HCT116 (cell line): ENCODE data around the gene STAT4. TPM values are rescaled to one million over a fixed set of nuclear protein-coding genes. Genes with fewer than 3 reads are reported as not detected.

Source experiments
- ATAC-seq: fragments of 200-7000 bp; cut with Tn5 transposase; 2 replicates; pipeline ENCODE4 v1.9.1; 2020; ENCODE audit warnings: mild to moderate bottlenecking, moderate library complexity
- BruUV-seq: library from RNA; stranded (reverse); fragments of 400-500 nt; replicated peaks from 2 replicates; lab custom pipeline; 2021; lab: Mats Ljungman, UMichigan
- CTCF ChIA-PET: fragments of 300-600 bp; sonication (Branson Sonifier 250); formaldehyde crosslinking; loops from one replicate; lab custom pipeline; 2021; ENCODE audit warnings: antibody characterized with exemption; lab: Charles Lee
- POLR2A ChIA-PET: fragments of 300-600, 350-600 bp; sonication (Branson Sonifier 250); formaldehyde crosslinking; loops from one replicate; lab custom pipeline; 2021; ENCODE audit warnings: antibody characterized with exemption; lab: Charles Lee
- RAD21 ChIA-PET, 2 experiments: fragments of 300-600 bp; sonication (Branson Sonifier 250); formaldehyde crosslinking; loops; one replicate each; lab custom pipeline; 2023; ENCODE audit warnings: low total read pairs in 2 of 2; ENCODE audit not compliant: uncharacterized antibody in 2 of 2, unreplicated experiment in 2 of 2, low non-redundant PET in 1 of 2; lab: Charles Lee
- DNase-seq: peaks from one replicate; pipeline ENCODE4 v3.0.0-alpha.2; 2010; ENCODE audit warnings: low read depth, low spot score
- H2AFZ ChIP-seq: fragments of 200-600 bp; shearing (Covaris generic), sonication (generic); 2 replicates; pipeline ENCODE4 v1.6.1; 2017; ENCODE audit warnings: low read depth, mixed run types, mixed read lengths, antibody characterized with exemption, low read length; ENCODE audit not compliant: poor library complexity, severe bottlenecking
- H3K27ac ChIP-seq: 2 replicates; pipeline ENCODE4 v1.5.1; 2012; ENCODE audit warnings: low read depth, low read length
- H3K27me3 ChIP-seq: fragments of 200-600 bp; sonication (generic); 2 replicates; pipeline ENCODE4 v1.6.1; 2016; ENCODE audit warnings: mixed run types, low read length, mixed read lengths; ENCODE audit not compliant: insufficient read depth
- H3K36me3 ChIP-seq, 2 experiments: fragments of 200-500 bp in 1 of 2; fragments of 200-600 bp in 1 of 2; sonication (Bioruptor generic) in 1 of 2; sonication (generic) in 1 of 2; 2 replicates each; pipeline versions ENCODE4 v1.5.1 to v1.6.1; 2014 to 2016; ENCODE audit warnings: low read length in 2 of 2, inconsistent platforms in 1 of 2, mixed read lengths in 1 of 2, mixed run types in 1 of 2; ENCODE audit not compliant: insufficient read depth in 2 of 2, control insufficient read depth in 1 of 2
- H3K4me1 ChIP-seq, 2 experiments: fragments of 200-600 bp in 1 of 2; sonication (generic) in 1 of 2; 2 replicates each; pipeline versions ENCODE4 v1.5.1 to v1.6.1; 2012 to 2017; ENCODE audit warnings: low read length in 2 of 2, inconsistent platforms in 1 of 2, mild to moderate bottlenecking in 1 of 2, mixed read lengths in 1 of 2, mixed run types in 1 of 2, moderate library complexity in 1 of 2; ENCODE audit not compliant: insufficient read depth in 2 of 2, control insufficient read depth in 1 of 2
- H3K4me2 ChIP-seq: fragments of 200-600 bp; sonication (generic); 2 replicates; pipeline ENCODE4 v1.6.1; 2017; ENCODE audit warnings: mixed run types, low read length, mixed read lengths
- H3K4me3 ChIP-seq, 2 experiments: fragments of 200-600 bp in 1 of 2; sonication (generic) in 1 of 2; replicated peaks in 1 of 2; 2 replicates each; pipeline ENCODE4 v1.5.1; 2011 to 2016; ENCODE audit warnings: low read length in 2 of 2, control low read depth in 1 of 2, low read depth in 1 of 2, mild to moderate bottlenecking in 1 of 2, mixed read lengths in 1 of 2, mixed run types in 1 of 2
- H3K79me2 ChIP-seq: fragments of 200-600 bp; sonication (generic); 2 replicates; pipeline ENCODE4 v1.6.1; 2017; ENCODE audit warnings: mild to moderate bottlenecking, mixed run types, low read length, moderate library complexity, mixed read lengths; ENCODE audit not compliant: insufficient read depth
- H3K9ac ChIP-seq: fragments of 200-600 bp; sonication (generic); 2 replicates; pipeline ENCODE4 v1.6.1; 2016; ENCODE audit warnings: low read length, mixed read lengths
- H3K9me2 ChIP-seq: fragments of 200-600 bp; sonication (generic), shearing (Covaris generic); 2 replicates; pipeline ENCODE4 v1.6.1; 2017; ENCODE audit warnings: mixed run types, mild to moderate bottlenecking, moderate library complexity; ENCODE audit not compliant: insufficient read depth
- H3K9me3 ChIP-seq, 2 experiments: fragments of 200-500 bp in 1 of 2; fragments of 200-600 bp in 1 of 2; sonication (Bioruptor generic) in 1 of 2; sonication (generic) in 1 of 2; 2 replicates each; pipeline ENCODE4 v1.6.1; 2014 to 2017; ENCODE audit warnings: low read length in 2 of 2, mixed read lengths in 2 of 2, inconsistent platforms in 1 of 2, low read depth in 1 of 2, mild to moderate bottlenecking in 1 of 2, mixed run types in 1 of 2, moderate library complexity in 1 of 2; ENCODE audit not compliant: control insufficient read depth in 1 of 2, insufficient read depth in 1 of 2
- H4K20me1 ChIP-seq: fragments of 200-600 bp; sonication (generic), shearing (Covaris generic); 2 replicates; pipeline ENCODE4 v1.6.1; 2017; ENCODE audit warnings: mixed run types, mild to moderate bottlenecking, moderate library complexity; ENCODE audit not compliant: insufficient read depth
- ATF3 ChIP-seq: IDR thresholded peaks from 2 replicates; pipeline ENCODE4 v1.6.1; 2012
- CEBPB ChIP-seq: IDR thresholded peaks from 2 replicates; pipeline ENCODE4 v1.6.1; 2012; ENCODE audit warnings: low read depth
- EGR1 ChIP-seq: IDR thresholded peaks from 2 replicates; pipeline ENCODE4 v1.6.1; 2012; ENCODE audit warnings: low read depth
- ELF1 ChIP-seq: IDR thresholded peaks from 2 replicates; pipeline ENCODE4 v1.6.1; 2012; ENCODE audit warnings: low read depth, borderline replicate concordance
- EZH2 ChIP-seq: fragments of 200-600 bp; sonication (generic); IDR thresholded peaks from 2 replicates; pipeline ENCODE4 v1.6.1; 2017; ENCODE audit warnings: antibody characterized with exemption, mixed run types
- JUND ChIP-seq: IDR thresholded peaks from 2 replicates; pipeline ENCODE4 v1.6.1; 2012
- POLR2A ChIP-seq: IDR thresholded peaks from 2 replicates; pipeline ENCODE4 v1.7.0; 2011; ENCODE audit warnings: borderline replicate concordance; ENCODE audit not compliant: insufficient read depth, insufficient read length; ENCODE audit errors: extremely low read depth
- POLR2AphosphoS5 ChIP-seq: IDR thresholded peaks from 2 replicates; pipeline ENCODE4 v1.6.1; 2011; ENCODE audit warnings: mild to moderate bottlenecking, low read depth, low read length, moderate library complexity
- RAD21 ChIP-seq: IDR thresholded peaks from 2 replicates; pipeline ENCODE4 v1.6.1; 2012; ENCODE audit warnings: low read depth, mild to moderate bottlenecking
- REST ChIP-seq: IDR thresholded peaks from 2 replicates; pipeline ENCODE4 v1.6.1; 2012; ENCODE audit warnings: low read depth
- SIN3A ChIP-seq: IDR thresholded peaks from 2 replicates; pipeline ENCODE4 v1.6.1; 2012; ENCODE audit warnings: low read depth
- SP1 ChIP-seq: IDR thresholded peaks from 2 replicates; pipeline ENCODE4 v1.6.1; 2012; ENCODE audit warnings: low read depth
- SRF ChIP-seq: IDR thresholded peaks from 2 replicates; pipeline ENCODE4 v1.6.1; 2012; ENCODE audit warnings: low read depth
- YY1 ChIP-seq: IDR thresholded peaks from 2 replicates; pipeline ENCODE4 v1.6.1; 2011; ENCODE audit warnings: low read length, low read depth, moderate library complexity, mild to moderate bottlenecking; ENCODE audit not compliant: insufficient replicate concordance; ENCODE audit errors: extremely low read depth
- ZNF274 ChIP-seq: fragments of 200-500 bp; sonication (Bioruptor generic); IDR thresholded peaks from 2 replicates; pipeline ENCODE4 v1.6.1; 2014; ENCODE audit warnings: mild to moderate bottlenecking, low read depth, low read length, inconsistent platforms
- intact Hi-C: fragments of 100-400 bp; cut with micrococcal nuclease; formaldehyde crosslinking; loops from 2 replicates; pipeline ENCODE4 v1.10.0; 2022
- total RNA-seq: library from RNA; stranded (reverse); gene quantifications from one replicate; pipeline ENCODE4 v1.2.1, GENCODE V29; 2021; ENCODE audit not compliant: unreplicated experiment
- TF ChIP-seq, protein P1 (sequence below), 3 experiments: fragments of 200-600 bp in 1 of 3; sonication (generic) in 1 of 3; IDR thresholded peaks in 2 of 3; conservative IDR thresholded peaks in 1 of 3; 2 replicates each; pipeline ENCODE4 v1.5.1; 2012 to 2017; ENCODE audit warnings: low read depth in 2 of 3, low read length in 2 of 3, antibody characterized with exemption in 1 of 3, borderline replicate concordance in 1 of 3, control low read depth in 1 of 3, mild to moderate bottlenecking in 1 of 3, mixed read lengths in 1 of 3, mixed run types in 1 of 3, moderate library complexity in 1 of 3; ENCODE audit not compliant: insufficient read depth in 1 of 3

The STAT4 gene
- total RNA-seq, 1 experiment from 2014 or later: 2.0 TPM

- Histone ChIP-seq H3K27me3 (no peaks in the 10 kb centered on the region), H3K36me3 (no peaks in the 10 kb centered on the region), H3K4me1 (peaks cover 0 to 8% of the 10 kb centered on the region in 2 experiments; a peak in 1 of 4 replicates), H3K79me2 (no peaks in the 10 kb centered on the region), H3K9ac (no peak overlapping the region), H2AFZ (peak overlapping the region; percentile 85)
- ATAC-seq: peak; percentile 78
- BruUV-seq: no TSS peak
- DNase-seq: peak; percentile 45
- intact Hi-C loops: loop anchor here (1.0 to 5.0 kb wide), 3 partner anchors 103 to 469 kb away; no protein-coding TSS in a partner anchor
- no peak for TF ChIP-seq POLR2AphosphoS5
- no peak for TF ChIP-seq ATF3
- no peak for TF ChIP-seq POLR2A
- no peak for TF ChIP-seq EZH2
- TF ChIP-seq REST: no peak
- TF ChIP-seq SIN3A: no peak
- TF ChIP-seq JUND: no peak
- no peak for TF ChIP-seq CEBPB
- no peak for TF ChIP-seq EGR1
- TF ChIP-seq SRF: no peak
- no peak for TF ChIP-seq YY1
- TF ChIP-seq RAD21: peak; percentile 86
- no peak for TF ChIP-seq SP1
- TF ChIP-seq ZNF274: no peak
- no peak for TF ChIP-seq ELF1
- TF ChIP-seq, protein P1, sequence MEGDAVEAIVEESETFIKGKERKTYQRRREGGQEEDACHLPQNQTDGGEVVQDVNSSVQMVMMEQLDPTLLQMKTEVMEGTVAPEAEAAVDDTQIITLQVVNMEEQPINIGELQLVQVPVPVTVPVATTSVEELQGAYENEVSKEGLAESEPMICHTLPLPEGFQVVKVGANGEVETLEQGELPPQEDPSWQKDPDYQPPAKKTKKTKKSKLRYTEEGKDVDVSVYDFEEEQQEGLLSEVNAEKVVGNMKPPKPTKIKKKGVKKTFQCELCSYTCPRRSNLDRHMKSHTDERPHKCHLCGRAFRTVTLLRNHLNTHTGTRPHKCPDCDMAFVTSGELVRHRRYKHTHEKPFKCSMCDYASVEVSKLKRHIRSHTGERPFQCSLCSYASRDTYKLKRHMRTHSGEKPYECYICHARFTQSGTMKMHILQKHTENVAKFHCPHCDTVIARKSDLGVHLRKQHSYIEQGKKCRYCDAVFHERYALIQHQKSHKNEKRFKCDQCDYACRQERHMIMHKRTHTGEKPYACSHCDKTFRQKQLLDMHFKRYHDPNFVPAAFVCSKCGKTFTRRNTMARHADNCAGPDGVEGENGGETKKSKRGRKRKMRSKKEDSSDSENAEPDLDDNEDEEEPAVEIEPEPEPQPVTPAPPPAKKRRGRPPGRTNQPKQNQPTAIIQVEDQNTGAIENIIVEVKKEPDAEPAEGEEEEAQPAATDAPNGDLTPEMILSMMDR (IDR thresholded peaks at IDR 0.05 in 2 of 3, conservative IDR thresholded peaks at IDR 0.05 in 1 of 3; ENCODE audit: borderline replicate concordance in 1 of 3, insufficient read depth in 1 of 3, low read depth in 2 of 3, low read length in 2 of 3): peak; percentile 54 to 83 (median 73); a peak in 5 of 6 replicates
- TF ChIP-seq, all 23 proteins: peak for 2
- Histone ChIP-seq H3K9me3 (no peaks in the 10 kb centered on the region), H3K27ac (no peak overlapping the region), H3K4me2 (peak overlapping the region; percentile 38), H3K4me3 (no peak overlapping the region), H4K20me1 (no peaks in the 10 kb centered on the region), H3K9me2 (no peaks in the 10 kb centered on the region)
- CTCF ChIA-PET: interaction anchor here (0.6 to 7.3 kb wide), 35 partner anchors 8 to 1357 kb away, joined by 3 to 171 read pairs (median 4); partner anchors contain the start of gene STAT4
- RAD21 ChIA-PET: interaction anchor here (0.9 to 2.6 kb wide), 6 partner anchors 98 to 470 kb away, joined by 3 to 18 read pairs (median 7); partner anchors contain the start of gene STAT4 (in 1 of the 2)
- POLR2A ChIA-PET: interaction anchor here (1.5 to 1.9 kb wide), 2 partner anchors 10 to 103 kb away, joined by 9 read pairs; no protein-coding TSS in a partner anchor
Measured at GRCh38 chr2:191051825-191052778, 98.7 kb downstream of the STAT4 start.
